H1 (cell line): ENCODE data around the gene LTBP4. TPM values are rescaled to one million over a fixed set of nuclear protein-coding genes. Genes with fewer than 3 reads are reported as not detected.

ENCODE experiments used
- CTCF ChIA-PET: fragments of 300-600 bp; sonication (Branson Sonifier 250); formaldehyde crosslinking; loops from one replicate; lab custom pipeline; 2021; ENCODE audit not compliant: partially characterized antibody; lab: Charles Lee
- POLR2A ChIA-PET: fragments of 300-600 bp; sonication (Branson Sonifier 250); formaldehyde crosslinking; loops from one replicate; lab custom pipeline; 2021; ENCODE audit warnings: inconsistent platforms; ENCODE audit not compliant: partially characterized antibody; lab: Charles Lee
- DNase-seq, 2 experiments: peaks; one replicate each; pipeline versions ENCODE4 v3.0.0 to v3.0.0-alpha.2; 2010 to 2022; ENCODE audit warnings: low spot score in 2 of 2, low read depth in 1 of 2, mixed read lengths in 1 of 2
- FAIRE-seq: peaks from 2 replicates; lab custom pipeline; 2011; peaks lifted over from hg19 to GRCh38; lab: Jason Lieb, UNC
- H2AFZ ChIP-seq: 2 replicates; pipeline ENCODE4 v1.8.1; 2012; ENCODE audit warnings: low read length, inconsistent platforms
- H2AK5ac ChIP-seq: 2 replicates; pipeline ENCODE4 v1.6.1; 2013; ENCODE audit warnings: low read depth, low read length
- H2BK120ac ChIP-seq: replicated peaks from 2 replicates; pipeline ENCODE3; 2013; ENCODE audit warnings: low read depth, low read length, inconsistent platforms
- H2BK12ac ChIP-seq: 2 replicates; pipeline ENCODE4 v1.6.1; 2013; ENCODE audit warnings: low read depth, low read length
- H2BK15ac ChIP-seq: 2 replicates; pipeline ENCODE4 v1.6.1; 2013; ENCODE audit warnings: low read length
- H2BK20ac ChIP-seq: 2 replicates; pipeline ENCODE4 v1.6.1; 2013; ENCODE audit warnings: low read length
- H2BK5ac ChIP-seq: 2 replicates; pipeline ENCODE4 v1.6.1; 2013; ENCODE audit warnings: low read depth, low read length
- H3K14ac ChIP-seq: 2 replicates; pipeline ENCODE4 v1.6.1; 2013; ENCODE audit warnings: inconsistent platforms; ENCODE audit not compliant: insufficient read length
- H3K18ac ChIP-seq: 2 replicates; pipeline ENCODE4 v1.6.1; 2013; ENCODE audit warnings: low read length; ENCODE audit errors: extremely low read depth
- H3K23ac ChIP-seq: 2 replicates; pipeline ENCODE4 v1.6.1; 2013; ENCODE audit warnings: inconsistent platforms; ENCODE audit not compliant: insufficient read length
- H3K23me2 ChIP-seq: 2 replicates; pipeline ENCODE4 v1.6.1; 2013; ENCODE audit warnings: low read depth, low read length
- H3K27ac ChIP-seq: 2 replicates; pipeline ENCODE4 v1.6.1; 2011; ENCODE audit warnings: low read depth, low read length, inconsistent platforms
- H3K27me3 ChIP-seq, 4 experiments: replicated peaks in 1 of 4; 1 replicate in 1 of 4; 2 replicates in 3 of 4; pipeline versions ENCODE4 v1.6.1 to v1.8.1; 2011 to 2013; ENCODE audit warnings: low read length in 3 of 4, mild to moderate bottlenecking in 3 of 4, inconsistent platforms in 2 of 4, mixed read lengths in 2 of 4, moderate library complexity in 1 of 4; ENCODE audit not compliant: control insufficient read depth in 3 of 4, insufficient read depth in 3 of 4; ENCODE audit errors: extremely low read depth in 1 of 4
- H3K36me3 ChIP-seq, 4 experiments: 2 replicates each; pipeline versions ENCODE4 v1.6.1 to v1.8.1; 2011 to 2013; ENCODE audit warnings: mild to moderate bottlenecking in 4 of 4, low read length in 3 of 4, moderate library complexity in 2 of 4, control low read depth in 1 of 4, inconsistent platforms in 1 of 4; ENCODE audit not compliant: insufficient read depth in 4 of 4, control insufficient read depth in 2 of 4
- H3K4ac ChIP-seq: replicated peaks from 2 replicates; pipeline ENCODE3; 2013; ENCODE audit warnings: low read length, low read depth, mixed read lengths, inconsistent platforms; ENCODE audit not compliant: insufficient read length
- H3K4me1 ChIP-seq, 4 experiments: replicated peaks in 1 of 4; 1 replicate in 1 of 4; 2 replicates in 3 of 4; pipeline versions ENCODE4 v1.6.1 to v1.8.1; 2011 to 2013; ENCODE audit warnings: low read length in 3 of 4, inconsistent platforms in 2 of 4, mixed read lengths in 1 of 4; ENCODE audit not compliant: insufficient read depth in 4 of 4, control insufficient read depth in 3 of 4
- H3K4me2 ChIP-seq, 2 experiments: 2 replicates each; pipeline versions ENCODE4 v1.6.1 to v1.8.1; 2011 to 2013; ENCODE audit warnings: low read depth in 2 of 2, low read length in 2 of 2, control low read depth in 1 of 2, inconsistent platforms in 1 of 2, mild to moderate bottlenecking in 1 of 2; ENCODE audit not compliant: insufficient read depth in 1 of 2
- H3K4me3 ChIP-seq, 4 experiments: fragments of 200-600, 300-600 bp in 1 of 4; sonication (generic), shearing (Covaris generic), sonication (Bioruptor Twin) in 1 of 4; 2 replicates each; pipeline versions ENCODE4 v1.5.1 to v1.8.1; 2011 to 2016; ENCODE audit warnings: low read length in 4 of 4, low read depth in 3 of 4, control low read depth in 2 of 4, inconsistent platforms in 2 of 4, mild to moderate bottlenecking in 2 of 4, mixed read lengths in 1 of 4, moderate library complexity in 1 of 4; ENCODE audit not compliant: insufficient read depth in 2 of 4; ENCODE audit errors: extremely low read depth in 1 of 4
- H3K56ac ChIP-seq: replicated peaks from 2 replicates; pipeline ENCODE3; 2013; ENCODE audit warnings: low read depth, mild to moderate bottlenecking, mixed read lengths, low read length, inconsistent platforms; ENCODE audit not compliant: insufficient read length
- H3K79me1 ChIP-seq: 2 replicates; pipeline ENCODE4 v1.6.1; 2013; ENCODE audit warnings: low read depth, low read length, control low read depth
- H3K79me2 ChIP-seq, 2 experiments: 2 replicates each; pipeline versions ENCODE4 v1.6.1 to v1.8.1; 2012 to 2013; ENCODE audit warnings: low read length in 2 of 2, mild to moderate bottlenecking in 2 of 2, inconsistent platforms in 1 of 2; ENCODE audit not compliant: insufficient read depth in 2 of 2, control insufficient read depth in 1 of 2
- H3K9ac ChIP-seq, 4 experiments: replicated peaks in 1 of 4; 1 replicate in 1 of 4; 2 replicates in 3 of 4; pipeline versions ENCODE4 v1.6.1 to v1.8.1; 2011 to 2013; ENCODE audit warnings: low read depth in 3 of 4, low read length in 3 of 4, control low read depth in 2 of 4, mild to moderate bottlenecking in 2 of 4, moderate library complexity in 2 of 4, inconsistent platforms in 1 of 4; ENCODE audit errors: extremely low read depth in 1 of 4
- H3K9me3 ChIP-seq, 2 experiments: 2 replicates each; pipeline versions ENCODE4 v1.6.1 to v1.8.1; 2012 to 2013; ENCODE audit warnings: mild to moderate bottlenecking in 2 of 2, moderate library complexity in 2 of 2, control low read depth in 1 of 2, inconsistent platforms in 1 of 2, low read depth in 1 of 2, low read length in 1 of 2, mixed read lengths in 1 of 2; ENCODE audit not compliant: insufficient read depth in 2 of 2
- H4K20me1 ChIP-seq, 2 experiments: replicated peaks in 1 of 2; 2 replicates each; pipeline versions ENCODE3 to v1.8.1; 2011 to 2013; ENCODE audit warnings: inconsistent platforms in 2 of 2, low read length in 2 of 2, mild to moderate bottlenecking in 1 of 2; ENCODE audit not compliant: insufficient read depth in 2 of 2, control insufficient read depth in 1 of 2
- H4K5ac ChIP-seq: 2 replicates; pipeline ENCODE4 v1.6.1; 2013; ENCODE audit warnings: low read length, low read depth, mixed read lengths, inconsistent platforms; ENCODE audit not compliant: insufficient read length
- H4K8ac ChIP-seq: 2 replicates; pipeline ENCODE4 v1.8.0; 2013; ENCODE audit warnings: mild to moderate bottlenecking, moderate library complexity, low read length, inconsistent platforms; ENCODE audit not compliant: insufficient read depth; ENCODE audit errors: extremely low read depth
- H4K91ac ChIP-seq: replicated peaks from 2 replicates; pipeline ENCODE3; 2013; ENCODE audit warnings: low read length, mixed read lengths, inconsistent platforms; ENCODE audit not compliant: insufficient read length
- BCL11A ChIP-seq, 2 experiments: IDR thresholded peaks; one replicate each; pipeline ENCODE4 v1.6.1; 2011; ENCODE audit warnings: low read depth in 2 of 2, low read length in 2 of 2, mild to moderate bottlenecking in 2 of 2
- BRCA1 ChIP-seq: IDR thresholded peaks from 2 replicates; pipeline ENCODE4 v1.6.1; 2012; ENCODE audit warnings: low read depth, low read length, improper control_type of control experiment
- CHD2 ChIP-seq: IDR thresholded peaks from 2 replicates; pipeline ENCODE4 v1.6.1; 2012; ENCODE audit warnings: low read length, improper control_type of control experiment
- POLR2A ChIP-seq, 2 experiments: IDR thresholded peaks; 1 replicate in 1 of 2; 2 replicates in 1 of 2; pipeline ENCODE4 v1.6.1; 2011; ENCODE audit warnings: low read depth in 2 of 2, low read length in 2 of 2, mild to moderate bottlenecking in 2 of 2; ENCODE audit errors: control extremely low read depth in 1 of 2
- RNF2 ChIP-seq: fragments of 200-900, 300-1000 bp; sonication (generic); IDR thresholded peaks from 2 replicates; pipeline ENCODE4 v1.7.1; 2016; ENCODE audit warnings: borderline replicate concordance, low read depth, mild to moderate bottlenecking, antibody characterized with exemption, low read length; ENCODE audit not compliant: poor library complexity, severe bottlenecking; ENCODE audit errors: missing control alignments
- SIN3A ChIP-seq, 2 experiments: IDR thresholded peaks in 1 of 2; conservative IDR thresholded peaks in 1 of 2; 2 replicates each; pipeline ENCODE4 v1.6.1; 2011 to 2012; ENCODE audit warnings: low read length in 2 of 2, improper control_type of control experiment in 1 of 2, low read depth in 1 of 2, mild to moderate bottlenecking in 1 of 2
- SP4 ChIP-seq: IDR thresholded peaks from 2 replicates; pipeline ENCODE4 v1.6.1; 2012; ENCODE audit warnings: low read length, inconsistent platforms
- WGBS, 2 experiments: shearing (Covaris generic) in 1 of 2; methylation state at CpG; one replicate each; pipeline versions ENCODE4 v1.1.6 to v1.1.7; 2013 to 2015; ENCODE audit warnings: low lambda C conversion rate in 2 of 2, mixed read lengths in 2 of 2, inconsistent platforms in 1 of 2, low coverage in 1 of 2, missing lambda C conversion rate in 1 of 2; ENCODE audit not compliant: insufficient replicate concordance in 2 of 2, insufficient coverage in 1 of 2, insufficient read length in 1 of 2; ENCODE audit errors: extremely low coverage in 1 of 2, missing lambda C conversion rate in 1 of 2; 5-methylcytosine and 5-hydroxymethylcytosine counted together
- polyA plus RNA-seq, 7 experiments: library from polyadenylated mRNA; depleted of rRNA in 3 of 7; stranded (reverse) in 5 of 7; unstranded in 2 of 7; fragments of >200 nt in 5 of 7; fragments of 200-250 nt in 2 of 7; gene quantifications; 1 replicate in 5 of 7; 2 replicates in 1 of 7; 4 replicates in 1 of 7; pipeline versions ENCODE4 v1.2.1 to v1.2.3, GENCODE V29; 2011 to 2013; ENCODE audit warnings: missing spikeins in 2 of 7, mixed read lengths in 2 of 7
- total RNA-seq: library from RNA; stranded (reverse); fragmentation: NEBNext Ultra II Directional; extraction: Animal tissue kit (Norgen Biotek cat#: 25700); gene quantifications from 2 replicates; pipeline ENCODE4 v1.2.1, GENCODE V29; 2021

Gene LTBP4
- total and polyA plus RNA-seq, 2 of the 8 experiments (the other 6 are each of a cell fraction or from before 2014, with no cell fraction given) = 54.5 to 77.1 TPM

DNA sequence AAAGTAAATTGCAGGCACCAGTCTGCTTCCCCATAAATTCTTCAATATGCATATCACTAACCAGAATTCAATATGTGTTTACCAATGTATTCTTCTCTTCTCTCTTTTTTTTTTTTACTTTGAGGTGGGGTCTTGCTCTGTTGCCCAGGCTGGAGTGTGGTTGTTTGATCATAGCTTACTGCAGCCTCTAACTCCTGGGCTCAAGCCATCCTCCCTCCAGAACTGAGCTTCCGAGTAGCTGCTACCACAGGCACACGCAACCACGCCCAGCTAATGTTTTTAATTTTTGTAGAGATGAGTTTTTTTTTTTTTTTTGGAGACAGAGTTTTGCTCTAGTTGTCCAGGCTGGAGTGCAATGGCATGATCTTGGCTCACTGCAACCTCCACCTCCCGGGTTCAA lies 16.8 kb downstream of the LTBP4 start:
- H3K79me2 ChIP-seq = no peaks in the 10 kb centered on the region
- peaks cover 3 to 25% (median 14%) of the 10 kb centered on the region in 4 experiments; a peak in 7 of 8 replicates for H3K36me3 ChIP-seq
- no peak overlapping the region for H4K8ac ChIP-seq
- no peak overlapping the region for H3K9ac ChIP-seq
- peaks cover 0 to 6% (median 5%) of the 10 kb centered on the region in 4 experiments; a peak in 5 of 7 replicates for H3K4me1 ChIP-seq
- no peak overlapping the region for H3K4me2 ChIP-seq
- TF ChIP-seq POLR2A (IDR thresholded peaks at IDR 0.05; ENCODE audit: control extremely low read depth in 1 of 2, low read depth in 2 of 2, low read length in 2 of 2) = no peak
- TF ChIP-seq RNF2 = no peak
- TF ChIP-seq CHD2 = no peak
- no peak for TF ChIP-seq SP4
- TF ChIP-seq BRCA1 = no peak
- TF ChIP-seq SIN3A (conservative IDR thresholded peaks at IDR 0.05 in 1 of 2, IDR thresholded peaks at IDR 0.05 in 1 of 2; ENCODE audit: low read depth in 1 of 2, low read length in 2 of 2) = no peak
- TF ChIP-seq BCL11A (IDR thresholded peaks at IDR 0.05; ENCODE audit: low read depth in 2 of 2, low read length in 2 of 2) = no peak
- no peak overlapping the region for H3K23ac ChIP-seq
- H3K9me3 ChIP-seq = no peaks in the 10 kb centered on the region
- no peak overlapping the region for H2AFZ ChIP-seq
- no peaks in the 10 kb centered on the region; a peak in 1 of 7 replicates for H3K27me3 ChIP-seq
- H2AK5ac ChIP-seq = no peak overlapping the region
- ChIA-PET CTCF (no interaction called here), POLR2A (interaction anchor here (0.7 to 1.1 kb wide), 2 partner anchors 8 to 13 kb away, joined by 3 read pairs; no protein-coding TSS in a partner anchor)
- H3K56ac ChIP-seq = no peak overlapping the region
- no peak overlapping the region for H3K4ac ChIP-seq
- H2BK20ac ChIP-seq = no peak overlapping the region
- no peak overlapping the region for H3K4me3 ChIP-seq
- H3K18ac ChIP-seq = no peak overlapping the region
- H2BK15ac ChIP-seq = no peak overlapping the region
- WGBS, 2 experiments = 92% methylated on average over 4 of the region's 4 CpGs; no CpG with 5 or more reads in 1 of the 2 experiments
- FAIRE-seq (no peak), DNase-seq (no peak)
- no peak overlapping the region for H2BK120ac ChIP-seq
- no peak overlapping the region for H2BK12ac ChIP-seq
- H4K20me1 ChIP-seq = peaks cover 2 to 6% of the 10 kb centered on the region in 2 experiments
- H4K91ac ChIP-seq = no peak overlapping the region
- H2BK5ac ChIP-seq = no peak overlapping the region
- H4K5ac ChIP-seq = no peak overlapping the region
- no peak overlapping the region for H3K27ac ChIP-seq
- H3K79me1 ChIP-seq = no peaks in the 10 kb centered on the region
- H3K23me2 ChIP-seq = peaks cover 8% of the 10 kb centered on the region
- no peak overlapping the region for H3K14ac ChIP-seq
